SK-N-SH treated with all-trans-retinoic acid at 6 μM for 48 hours (cell line): ENCODE measurements around the gene SLC25A22.

Source experiments
- ATAC-seq: fragments of 200-7000 bp; cut with Tn5 transposase; 3 replicates; pipeline ENCODE4 v1.9.1; 2020; ENCODE audit warnings: mild to moderate bottlenecking, moderate library complexity
- ARNTL ChIP-seq: fragments of 450-650 bp; formaldehyde crosslinking; IDR thresholded peaks from 2 replicates; pipeline ENCODE4 v1.5.0; 2020; ENCODE audit warnings: low read depth, mild to moderate bottlenecking, moderate library complexity, borderline replicate concordance
- BACH2 ChIP-seq: fragments of 250-450 bp; sonication (Bioruptor Pico); IDR thresholded peaks from 2 replicates; pipeline ENCODE4 v1.9.0; 2021; ENCODE audit warnings: mild to moderate bottlenecking, borderline replicate concordance
- CSDC2 ChIP-seq: fragments of 250-450 bp; sonication (Bioruptor Pico); IDR thresholded peaks from 2 replicates; pipeline ENCODE4 v1.5.0; 2020; ENCODE audit warnings: mild to moderate bottlenecking, moderate library complexity
- ESRRG ChIP-seq: fragments of 250-450 bp; sonication (Bioruptor Pico); IDR thresholded peaks from 2 replicates; pipeline ENCODE4 v1.6.1; 2021; ENCODE audit warnings: mild to moderate bottlenecking
- GLIS3 ChIP-seq: fragments of 250-450 bp; sonication (Bioruptor Pico); IDR thresholded peaks from 2 replicates; pipeline ENCODE4 v1.5.0; 2020; ENCODE audit warnings: mild to moderate bottlenecking, moderate library complexity
- PPARA ChIP-seq: fragments of 250-450 bp; sonication (Bioruptor Pico); IDR thresholded peaks from 2 replicates; pipeline ENCODE4 v1.5.0; 2020; ENCODE audit warnings: mild to moderate bottlenecking, borderline replicate concordance
- RARB ChIP-seq: fragments of 250-450 bp; sonication (Bioruptor Pico); IDR thresholded peaks from 2 replicates; pipeline ENCODE4 v1.8.0; 2021; ENCODE audit warnings: mild to moderate bottlenecking, moderate library complexity
- SNAI2 ChIP-seq: fragments of 250-450 bp; sonication (Bioruptor Pico); IDR thresholded peaks from 2 replicates; pipeline ENCODE4 v1.5.0; 2020; ENCODE audit warnings: mild to moderate bottlenecking, moderate library complexity
- TCF4 ChIP-seq: fragments of 250-450 bp; sonication (Bioruptor Pico); IDR thresholded peaks from 2 replicates; pipeline ENCODE4 v1.8.0; 2021; ENCODE audit warnings: mild to moderate bottlenecking, moderate library complexity, borderline replicate concordance
- TOX ChIP-seq: fragments of 250-450 bp; sonication (Bioruptor Pico); IDR thresholded peaks from 2 replicates; pipeline ENCODE4 v1.8.0; 2021; ENCODE audit warnings: mild to moderate bottlenecking, moderate library complexity, borderline replicate concordance
- ZC3H10 ChIP-seq: fragments of 250-450 bp; sonication (Bioruptor Pico); IDR thresholded peaks from 2 replicates; pipeline ENCODE4 v1.5.1; 2021; ENCODE audit warnings: mild to moderate bottlenecking, moderate library complexity
- ZFP3 ChIP-seq: fragments of 250-450 bp; sonication (Bioruptor Pico); IDR thresholded peaks from 2 replicates; pipeline ENCODE4 v1.5.0; 2020; ENCODE audit warnings: mild to moderate bottlenecking, moderate library complexity
- ZFP30 ChIP-seq: fragments of 450-650 bp; formaldehyde crosslinking; IDR thresholded peaks from 2 replicates; pipeline ENCODE4 v1.5.0; 2022; ENCODE audit warnings: mild to moderate bottlenecking, moderate library complexity
- ZNF565 ChIP-seq: fragments of 450-650 bp; formaldehyde crosslinking; conservative IDR thresholded peaks from 2 replicates; pipeline ENCODE4 v1.5.0; 2020; ENCODE audit warnings: low read depth, mild to moderate bottlenecking, moderate library complexity
- ZNF70 ChIP-seq: fragments of 450-650 bp; formaldehyde crosslinking; IDR thresholded peaks from 2 replicates; pipeline ENCODE4 v1.5.0; 2020; ENCODE audit warnings: mild to moderate bottlenecking, moderate library complexity
- TF ChIP-seq, protein P1 (sequence below): fragments of 250-450 bp; sonication (Bioruptor Pico); IDR thresholded peaks from 2 replicates; pipeline ENCODE4 v1.8.0; 2021; ENCODE audit warnings: low read depth, mild to moderate bottlenecking, moderate library complexity, borderline replicate concordance
- TF ChIP-seq, protein P2 (sequence below): fragments of 250-450 bp; sonication (Bioruptor Pico); IDR thresholded peaks from 2 replicates; pipeline ENCODE4 v1.5.1; 2020; ENCODE audit warnings: low read depth, mild to moderate bottlenecking, moderate library complexity
- TF ChIP-seq, protein P3 (sequence below): fragments of 250-450 bp; sonication (Bioruptor Pico); IDR thresholded peaks from 2 replicates; pipeline ENCODE4 v1.5.0; 2020; ENCODE audit warnings: mild to moderate bottlenecking, moderate library complexity
- TF ChIP-seq, protein P4 (sequence below): fragments of 250-450 bp; sonication (Bioruptor Pico); IDR thresholded peaks from 2 replicates; pipeline ENCODE4 v1.8.0; 2020; ENCODE audit warnings: mild to moderate bottlenecking, moderate library complexity, borderline replicate concordance
- TF ChIP-seq, protein P5 (sequence below): fragments of 250-450 bp; sonication (Bioruptor Pico); IDR thresholded peaks from 2 replicates; pipeline ENCODE4 v1.5.1; 2021; ENCODE audit warnings: mild to moderate bottlenecking, moderate library complexity

The SLC25A22 gene

DNA sequence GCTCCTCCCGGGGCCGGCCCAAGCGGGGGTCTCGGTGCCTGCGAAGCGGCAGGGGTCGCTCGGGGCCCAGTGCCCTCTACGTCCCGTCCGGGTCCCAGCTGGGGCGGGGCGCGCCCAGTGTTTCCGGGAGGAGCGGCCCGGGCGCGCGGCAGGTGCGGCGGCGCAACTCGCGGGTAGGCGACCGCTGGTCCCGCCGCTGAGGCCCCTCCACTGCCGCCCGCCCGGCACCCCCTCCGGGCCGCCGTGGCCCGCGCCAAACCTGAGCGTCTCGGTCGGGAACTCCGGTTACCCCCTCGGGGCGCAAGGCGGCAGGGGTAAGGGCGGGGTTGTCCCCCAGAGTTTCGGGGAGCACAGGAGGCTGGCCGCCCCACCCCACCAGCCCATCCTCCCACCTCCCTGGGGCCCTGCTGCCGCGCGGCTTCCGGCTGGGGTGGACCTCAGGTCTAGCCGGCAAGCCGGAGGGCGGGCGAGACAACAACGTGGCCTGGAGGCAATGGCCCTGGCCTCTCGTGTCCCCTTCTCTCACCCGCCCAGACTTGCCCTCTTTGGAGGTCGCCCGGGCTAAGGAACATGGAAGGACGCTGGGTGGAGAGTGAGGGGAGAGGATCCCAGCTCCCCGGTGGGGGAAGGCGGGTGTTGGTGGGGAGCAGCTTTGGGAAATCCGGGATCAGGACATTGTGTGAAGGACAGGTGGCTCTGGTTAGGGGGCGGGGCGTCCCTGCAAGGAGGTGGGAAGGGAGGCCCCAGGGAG, 29.2 kb upstream of the SLC25A22 start:
- no peak for TF ChIP-seq GLIS3 (CRISPR knock-in tag)
- no peak for ATAC-seq

DNA sequence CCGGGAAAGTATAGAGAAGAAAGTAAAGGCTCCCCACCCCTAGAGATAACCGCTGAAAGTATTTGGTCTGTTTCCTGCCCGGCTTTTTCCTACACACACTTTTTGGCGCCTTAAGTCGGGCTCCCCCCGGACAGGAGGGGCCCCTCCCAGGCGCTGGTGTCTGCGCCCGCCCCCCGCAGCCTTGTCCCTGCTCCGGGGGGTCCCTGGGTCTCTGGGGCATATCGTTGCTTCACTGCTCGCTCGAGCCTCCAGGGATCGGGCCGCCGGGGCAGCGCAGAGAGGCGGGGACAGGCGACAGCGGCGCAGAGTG, 28.7 kb upstream of the SLC25A22 start:
- ATAC-seq, result no peak
- TF ChIP-seq ESRRG (CRISPR knock-in tag) (no peak), ZFP30 (CRISPR knock-in tag) (no peak), TCF4 (CRISPR knock-in tag) (no peak), ZFP3 (CRISPR knock-in tag) (no peak), GLIS3 (CRISPR knock-in tag) (no peak), ZC3H10 (no peak)
- TF ChIP-seq, protein P1, sequence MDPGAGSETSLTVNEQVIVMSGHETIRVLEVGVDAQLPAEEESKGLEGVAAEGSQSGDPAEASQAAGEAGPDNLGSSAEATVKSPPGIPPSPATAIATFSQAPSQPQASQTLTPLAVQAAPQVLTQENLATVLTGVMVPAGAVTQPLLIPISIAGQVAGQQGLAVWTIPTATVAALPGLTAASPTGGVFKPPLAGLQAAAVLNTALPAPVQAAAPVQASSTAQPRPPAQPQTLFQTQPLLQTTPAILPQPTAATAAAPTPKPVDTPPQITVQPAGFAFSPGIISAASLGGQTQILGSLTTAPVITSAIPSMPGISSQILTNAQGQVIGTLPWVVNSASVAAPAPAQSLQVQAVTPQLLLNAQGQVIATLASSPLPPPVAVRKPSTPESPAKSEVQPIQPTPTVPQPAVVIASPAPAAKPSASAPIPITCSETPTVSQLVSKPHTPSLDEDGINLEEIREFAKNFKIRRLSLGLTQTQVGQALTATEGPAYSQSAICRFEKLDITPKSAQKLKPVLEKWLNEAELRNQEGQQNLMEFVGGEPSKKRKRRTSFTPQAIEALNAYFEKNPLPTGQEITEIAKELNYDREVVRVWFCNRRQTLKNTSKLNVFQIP (CRISPR knock-in tag), result no peak

DNA sequence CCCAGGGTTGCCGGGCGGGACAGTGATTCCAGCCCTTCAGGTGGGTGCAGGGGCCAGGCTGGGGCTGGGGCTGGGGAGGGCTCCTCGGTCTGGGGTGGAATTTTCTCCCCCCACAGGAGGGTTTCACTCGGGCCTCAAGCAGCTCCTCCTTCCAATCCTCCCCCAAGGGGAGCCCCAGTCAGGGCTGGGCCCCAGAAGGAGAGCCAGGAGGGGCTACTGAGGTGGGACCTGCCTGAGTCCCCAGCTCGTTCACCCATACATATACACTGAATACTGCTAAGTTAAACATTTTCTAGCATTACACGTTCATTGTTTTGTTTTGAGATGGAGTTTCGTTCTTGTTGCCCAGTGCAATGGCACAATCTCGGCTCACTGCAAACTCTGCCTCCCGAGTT, 28.1 kb upstream of the SLC25A22 start:
- TF ChIP-seq ARNTL (no peak), RARB (CRISPR knock-in tag) (no peak), ZFP30 (CRISPR knock-in tag) (no peak), ZNF565 (no peak), CSDC2 (CRISPR knock-in tag) (no peak)
- TF ChIP-seq, protein P1 (CRISPR knock-in tag), result no peak
- TF ChIP-seq, protein P2, sequence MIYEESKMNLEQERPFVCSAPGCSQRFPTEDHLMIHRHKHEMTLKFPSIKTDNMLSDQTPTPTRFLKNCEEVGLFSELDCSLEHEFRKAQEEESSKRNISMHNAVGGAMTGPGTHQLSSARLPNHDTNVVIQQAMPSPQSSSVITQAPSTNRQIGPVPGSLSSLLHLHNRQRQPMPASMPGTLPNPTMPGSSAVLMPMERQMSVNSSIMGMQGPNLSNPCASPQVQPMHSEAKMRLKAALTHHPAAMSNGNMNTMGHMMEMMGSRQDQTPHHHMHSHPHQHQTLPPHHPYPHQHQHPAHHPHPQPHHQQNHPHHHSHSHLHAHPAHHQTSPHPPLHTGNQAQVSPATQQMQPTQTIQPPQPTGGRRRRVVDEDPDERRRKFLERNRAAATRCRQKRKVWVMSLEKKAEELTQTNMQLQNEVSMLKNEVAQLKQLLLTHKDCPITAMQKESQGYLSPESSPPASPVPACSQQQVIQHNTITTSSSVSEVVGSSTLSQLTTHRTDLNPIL (CRISPR knock-in tag), result no peak
- no peak for ATAC-seq

DNA sequence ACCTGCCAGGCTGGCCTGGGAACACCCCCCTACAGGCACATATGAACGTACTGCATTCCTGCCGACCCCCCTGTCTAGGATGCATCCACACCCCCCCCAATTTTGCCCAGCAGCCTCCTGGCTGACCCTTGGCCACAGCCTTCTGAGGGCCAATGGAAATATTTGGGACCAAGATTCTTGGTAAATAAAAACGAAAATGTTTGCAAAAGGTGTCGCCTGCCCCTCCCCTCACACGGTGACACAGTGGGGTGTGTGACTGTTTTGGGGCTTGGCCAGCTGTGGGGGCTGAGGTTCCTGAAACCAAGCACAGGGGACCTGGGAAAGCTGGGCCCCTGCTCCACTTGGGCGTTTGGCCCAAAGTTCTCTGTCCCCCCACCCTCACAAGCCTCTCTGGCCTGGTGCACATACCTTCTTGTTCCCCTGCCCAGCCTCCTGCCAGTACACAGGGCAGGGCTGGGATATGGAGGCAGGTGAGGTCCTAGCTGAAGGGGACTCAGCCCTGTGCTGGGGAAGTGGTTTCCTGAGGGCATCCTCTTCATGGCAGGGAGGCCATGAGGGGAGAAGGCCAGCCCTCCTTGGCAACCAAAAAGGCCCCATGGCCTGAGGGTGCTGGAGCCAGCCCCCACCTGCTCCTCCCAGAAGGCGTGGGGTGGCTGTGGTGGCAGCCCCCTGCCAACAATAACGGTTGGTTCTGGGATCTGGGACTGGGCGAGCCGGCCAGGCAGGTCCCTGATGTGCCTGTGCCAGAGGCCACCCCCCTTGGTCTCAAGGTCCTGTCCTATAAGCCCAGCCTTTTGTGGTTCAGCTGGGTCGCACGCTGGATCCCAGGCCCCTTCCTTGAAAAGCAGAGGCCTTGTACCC, 27.5 kb upstream of the SLC25A22 start:
- TF ChIP-seq RARB (CRISPR knock-in tag), result no peak
- no peak for TF ChIP-seq ARNTL
- TF ChIP-seq TOX (CRISPR knock-in tag), result no peak
- TF ChIP-seq, protein P3, sequence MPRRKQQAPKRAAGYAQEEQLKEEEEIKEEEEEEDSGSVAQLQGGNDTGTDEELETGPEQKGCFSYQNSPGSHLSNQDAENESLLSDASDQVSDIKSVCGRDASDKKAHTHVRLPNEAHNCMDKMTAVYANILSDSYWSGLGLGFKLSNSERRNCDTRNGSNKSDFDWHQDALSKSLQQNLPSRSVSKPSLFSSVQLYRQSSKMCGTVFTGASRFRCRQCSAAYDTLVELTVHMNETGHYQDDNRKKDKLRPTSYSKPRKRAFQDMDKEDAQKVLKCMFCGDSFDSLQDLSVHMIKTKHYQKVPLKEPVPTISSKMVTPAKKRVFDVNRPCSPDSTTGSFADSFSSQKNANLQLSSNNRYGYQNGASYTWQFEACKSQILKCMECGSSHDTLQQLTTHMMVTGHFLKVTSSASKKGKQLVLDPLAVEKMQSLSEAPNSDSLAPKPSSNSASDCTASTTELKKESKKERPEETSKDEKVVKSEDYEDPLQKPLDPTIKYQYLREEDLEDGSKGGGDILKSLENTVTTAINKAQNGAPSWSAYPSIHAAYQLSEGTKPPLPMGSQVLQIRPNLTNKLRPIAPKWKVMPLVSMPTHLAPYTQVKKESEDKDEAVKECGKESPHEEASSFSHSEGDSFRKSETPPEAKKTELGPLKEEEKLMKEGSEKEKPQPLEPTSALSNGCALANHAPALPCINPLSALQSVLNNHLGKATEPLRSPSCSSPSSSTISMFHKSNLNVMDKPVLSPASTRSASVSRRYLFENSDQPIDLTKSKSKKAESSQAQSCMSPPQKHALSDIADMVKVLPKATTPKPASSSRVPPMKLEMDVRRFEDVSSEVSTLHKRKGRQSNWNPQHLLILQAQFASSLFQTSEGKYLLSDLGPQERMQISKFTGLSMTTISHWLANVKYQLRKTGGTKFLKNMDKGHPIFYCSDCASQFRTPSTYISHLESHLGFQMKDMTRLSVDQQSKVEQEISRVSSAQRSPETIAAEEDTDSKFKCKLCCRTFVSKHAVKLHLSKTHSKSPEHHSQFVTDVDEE, result no peak
- TF ChIP-seq SNAI2, result no peak
- TF ChIP-seq, protein P2 (CRISPR knock-in tag), result no peak
- TF ChIP-seq GLIS3 (CRISPR knock-in tag), result no peak
- no peak for TF ChIP-seq ZFP3 (CRISPR knock-in tag)
- TF ChIP-seq ZC3H10, result no peak
- no peak for TF ChIP-seq ESRRG (CRISPR knock-in tag)
- TF ChIP-seq, protein P4, sequence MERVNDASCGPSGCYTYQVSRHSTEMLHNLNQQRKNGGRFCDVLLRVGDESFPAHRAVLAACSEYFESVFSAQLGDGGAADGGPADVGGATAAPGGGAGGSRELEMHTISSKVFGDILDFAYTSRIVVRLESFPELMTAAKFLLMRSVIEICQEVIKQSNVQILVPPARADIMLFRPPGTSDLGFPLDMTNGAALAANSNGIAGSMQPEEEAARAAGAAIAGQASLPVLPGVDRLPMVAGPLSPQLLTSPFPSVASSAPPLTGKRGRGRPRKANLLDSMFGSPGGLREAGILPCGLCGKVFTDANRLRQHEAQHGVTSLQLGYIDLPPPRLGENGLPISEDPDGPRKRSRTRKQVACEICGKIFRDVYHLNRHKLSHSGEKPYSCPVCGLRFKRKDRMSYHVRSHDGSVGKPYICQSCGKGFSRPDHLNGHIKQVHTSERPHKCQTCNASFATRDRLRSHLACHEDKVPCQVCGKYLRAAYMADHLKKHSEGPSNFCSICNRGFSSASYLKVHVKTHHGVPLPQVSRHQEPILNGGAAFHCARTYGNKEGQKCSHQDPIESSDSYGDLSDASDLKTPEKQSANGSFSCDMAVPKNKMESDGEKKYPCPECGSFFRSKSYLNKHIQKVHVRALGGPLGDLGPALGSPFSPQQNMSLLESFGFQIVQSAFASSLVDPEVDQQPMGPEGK, result no peak
- no peak for TF ChIP-seq CSDC2 (CRISPR knock-in tag)
- TF ChIP-seq ZNF70 (CRISPR knock-in tag), result no peak
- TF ChIP-seq, protein P5, sequence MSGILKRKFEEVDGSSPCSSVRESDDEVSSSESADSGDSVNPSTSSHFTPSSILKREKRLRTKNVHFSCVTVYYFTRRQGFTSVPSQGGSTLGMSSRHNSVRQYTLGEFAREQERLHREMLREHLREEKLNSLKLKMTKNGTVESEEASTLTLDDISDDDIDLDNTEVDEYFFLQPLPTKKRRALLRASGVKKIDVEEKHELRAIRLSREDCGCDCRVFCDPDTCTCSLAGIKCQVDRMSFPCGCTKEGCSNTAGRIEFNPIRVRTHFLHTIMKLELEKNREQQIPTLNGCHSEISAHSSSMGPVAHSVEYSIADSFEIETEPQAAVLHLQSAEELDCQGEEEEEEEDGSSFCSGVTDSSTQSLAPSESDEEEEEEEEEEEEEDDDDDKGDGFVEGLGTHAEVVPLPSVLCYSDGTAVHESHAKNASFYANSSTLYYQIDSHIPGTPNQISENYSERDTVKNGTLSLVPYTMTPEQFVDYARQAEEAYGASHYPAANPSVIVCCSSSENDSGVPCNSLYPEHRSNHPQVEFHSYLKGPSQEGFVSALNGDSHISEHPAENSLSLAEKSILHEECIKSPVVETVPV, result no peak
- no peak for TF ChIP-seq BACH2 (CRISPR knock-in tag)
- TF ChIP-seq PPARA, result no peak
- no peak for ATAC-seq
